ENCODE data around the gene PACC1. TPM values are rescaled to one million over a fixed set of nuclear protein-coding genes. Genes with fewer than 3 reads are reported as not detected.

PACC1 gene
- total and polyA plus RNA-seq, 8 donors = 1.7 to 3.4 (median 3.2) TPM

- H3K27ac ChIP-seq = no peak overlapping the region
- TF ChIP-seq CTCF (IDR thresholded peaks at IDR 0.05) = no peak
- no peak for FAIRE-seq
- intact Hi-C loops (cut with DNase I) = loop anchor here in 1 of 3 donors (10.0 kb wide), 1 partner anchor 295 kb away; no protein-coding TSS in a partner anchor
- no peaks in the 10 kb centered on the region for H3K9me3 ChIP-seq
- ATAC-seq = no peak
- no peak overlapping the region for H3K4me3 ChIP-seq
- peaks cover 0 to 42% (median 9%) of the 10 kb centered on the region in 3 donors for H3K36me3 ChIP-seq
- H3K27me3 ChIP-seq = no peaks in the 10 kb centered on the region
- WGBS, 2 donors = 76 to 77% methylated on average over 4 of the region's 4 CpGs
- no peaks in the 10 kb centered on the region for H3K4me1 ChIP-seq
- no peak for DNase-seq
Observed at GRCh38 chr1:212359794-212360479, 54.7 kb downstream of the PACC1 start.

GRCh38 chr1:212355230-212355969 is 59.3 kb downstream of the PACC1 start:
- ATAC-seq (no peak), FAIRE-seq (no peak), DNase-seq (no peak)
- Histone ChIP-seq H3K27ac (no peak overlapping the region), H3K36me3 (peaks cover 0 to 50% (median 5%) of the 10 kb centered on the region in 3 donors), H3K27me3 (no peaks in the 10 kb centered on the region), H3K9me3 (no peaks in the 10 kb centered on the region), H3K4me3 (no peak overlapping the region), H3K4me1 (no peaks in the 10 kb centered on the region)
- 90 to 93% methylated on average over 3 of the region's 3 CpGs for WGBS, 2 donors
- no peak for TF ChIP-seq CTCF (IDR thresholded peaks at IDR 0.05)
- intact Hi-C loops (cut with DNase I) = no loop called here

- Histone ChIP-seq H3K9me3 (no peaks in the 10 kb centered on the region), H3K27me3 (no peaks in the 10 kb centered on the region), H3K27ac (no peak overlapping the region), H3K36me3 (peaks cover 0 to 42% (median 4%) of the 10 kb centered on the region in 3 donors), H3K4me3 (no peak overlapping the region), H3K4me1 (no peaks in the 10 kb centered on the region)
- 74 to 93% methylated on average over 3 of the region's 3 CpGs for WGBS, 2 donors
- FAIRE-seq (no peak), ATAC-seq (no peak), DNase-seq (no peak)
- no peak for TF ChIP-seq CTCF (IDR thresholded peaks at IDR 0.05)
- intact Hi-C loops (cut with DNase I) = no loop called here
Observed at GRCh38 chr1:212354464-212354863, 60.2 kb downstream of the PACC1 start.

- intact Hi-C loops (cut with DNase I) = no loop called here
- Histone ChIP-seq H3K36me3 (peaks cover 0 to 36% (median under 1%) of the 10 kb centered on the region in 3 donors), H3K9me3 (no peaks in the 10 kb centered on the region), H3K27me3 (no peaks in the 10 kb centered on the region), H3K4me3 (no peak overlapping the region), H3K4me1 (no peaks in the 10 kb centered on the region), H3K27ac (no peak overlapping the region)
- no peak for FAIRE-seq
- WGBS, 2 donors = 96 to 100% methylated on average over 2 of the region's 2 CpGs
- DNase-seq = no peak
- TF ChIP-seq CTCF (IDR thresholded peaks at IDR 0.05) = no peak
- no peak for ATAC-seq
Observed at GRCh38 chr1:212353181-212353580, 61.5 kb downstream of the PACC1 start.
